Measurements from ENCODE around the gene SDSL. TPM values are rescaled to one million over a fixed set of nuclear protein-coding genes. Genes with fewer than 3 reads are reported as not detected.

SDSL gene
- polyA plus RNA-seq, 1 donor (not counting 4 experiments of a cell fraction or from before 2014, with no cell fraction given), result 1.9 TPM

DNA sequence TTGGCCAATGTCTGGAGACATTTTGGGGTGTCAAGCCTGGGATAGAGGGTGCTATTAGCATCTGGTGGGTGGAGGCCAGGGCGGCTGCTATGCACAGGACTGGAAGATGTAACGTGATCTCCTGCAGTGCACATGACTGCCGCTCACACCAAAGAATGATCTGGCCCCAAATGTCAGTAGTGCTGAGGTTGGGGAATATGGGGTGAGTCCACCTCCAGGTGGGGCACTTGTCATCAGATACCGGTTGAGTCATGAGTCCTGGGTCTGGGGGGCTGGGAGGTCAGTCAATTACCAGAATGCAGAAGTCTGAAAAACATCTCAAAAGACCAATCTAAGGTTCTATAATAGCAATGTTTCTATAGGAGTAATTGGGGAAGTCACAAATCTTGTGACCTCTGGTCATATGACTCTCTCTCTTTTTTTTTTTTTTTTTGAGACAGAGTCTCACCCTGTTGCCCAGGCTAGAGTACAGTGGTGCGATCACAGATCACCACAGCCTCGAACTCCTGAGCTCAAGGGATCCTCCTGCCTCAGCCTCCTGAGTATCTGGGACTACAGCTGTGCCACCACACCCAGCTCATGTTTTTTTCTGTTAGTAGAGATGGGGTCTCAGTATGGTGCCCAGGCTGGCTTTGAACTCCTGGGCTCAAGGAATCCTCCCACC lies 6.0 kb upstream of the SDSL start:
- Histone ChIP-seq H3K27ac (ENCODE audit: control insufficient read depth, insufficient read depth, low read length) (no peak overlapping the region), H3K4me2 (ENCODE audit: control insufficient read depth, extremely low read depth, insufficient read depth, low read depth, low read length) (no peak overlapping the region)
- no peak for FAIRE-seq

GRCh38 chr12:113418213-113418879 lies 3.8 kb upstream of the SDSL start:
- Histone ChIP-seq H2AFZ (ENCODE audit: control insufficient read depth, low read length) (no peak overlapping the region), H3K27ac (ENCODE audit: control insufficient read depth, insufficient read depth, low read length) (no peak overlapping the region), H3K4me3 (ENCODE audit: control insufficient read depth in 2 of 3, extremely low read depth in 1 of 3, insufficient read depth in 2 of 3, low read depth in 1 of 3, low read length in 3 of 3) (no peak overlapping the region), H3K9me3 (ENCODE audit: control insufficient read depth, low read depth, low read length) (no peaks in the 10 kb centered on the region), H3K79me2 (ENCODE audit: control insufficient read depth, insufficient read depth, low read length) (no peaks in the 10 kb centered on the region), H3K4me1 (ENCODE audit: control insufficient read depth, extremely low read depth, insufficient read depth, low read length) (peaks cover 12% of the 10 kb centered on the region), H3K36me3 (ENCODE audit: control insufficient read depth in 2 of 2, extremely low read depth in 1 of 2, insufficient read depth in 2 of 2, low read length in 2 of 2) (no peaks in the 10 kb centered on the region), H3K4me2 (ENCODE audit: control insufficient read depth, extremely low read depth, insufficient read depth, low read depth, low read length) (no peak overlapping the region), H3K9me1 (ENCODE audit: control insufficient read depth, extremely low read depth, insufficient read depth, low read length) (no peaks in the 10 kb centered on the region), H4K20me1 (ENCODE audit: control insufficient read depth, extremely low read depth, insufficient read depth, low read length) (no peaks in the 10 kb centered on the region), H3K9ac (ENCODE audit: control insufficient read depth, extremely low read depth, insufficient read depth, low read length) (no peak overlapping the region), H3K27me3 (ENCODE audit: control insufficient read depth, extremely low read depth, insufficient read depth, low read length) (peaks cover 12% of the 10 kb centered on the region)
- FAIRE-seq, result no peak
- DNase-seq (ENCODE audit: low read depth, low spot score), result no peak
- dilution Hi-C loops (cut with MboI; ENCODE audit: extremely low pct_ligation_motif_present, low sequenced_read_pairs), result no loop called here
- no peak for TF ChIP-seq EZH2 (IDR thresholded peaks at IDR 0.05; ENCODE audit: low read length)
- TF ChIP-seq, protein P1, sequence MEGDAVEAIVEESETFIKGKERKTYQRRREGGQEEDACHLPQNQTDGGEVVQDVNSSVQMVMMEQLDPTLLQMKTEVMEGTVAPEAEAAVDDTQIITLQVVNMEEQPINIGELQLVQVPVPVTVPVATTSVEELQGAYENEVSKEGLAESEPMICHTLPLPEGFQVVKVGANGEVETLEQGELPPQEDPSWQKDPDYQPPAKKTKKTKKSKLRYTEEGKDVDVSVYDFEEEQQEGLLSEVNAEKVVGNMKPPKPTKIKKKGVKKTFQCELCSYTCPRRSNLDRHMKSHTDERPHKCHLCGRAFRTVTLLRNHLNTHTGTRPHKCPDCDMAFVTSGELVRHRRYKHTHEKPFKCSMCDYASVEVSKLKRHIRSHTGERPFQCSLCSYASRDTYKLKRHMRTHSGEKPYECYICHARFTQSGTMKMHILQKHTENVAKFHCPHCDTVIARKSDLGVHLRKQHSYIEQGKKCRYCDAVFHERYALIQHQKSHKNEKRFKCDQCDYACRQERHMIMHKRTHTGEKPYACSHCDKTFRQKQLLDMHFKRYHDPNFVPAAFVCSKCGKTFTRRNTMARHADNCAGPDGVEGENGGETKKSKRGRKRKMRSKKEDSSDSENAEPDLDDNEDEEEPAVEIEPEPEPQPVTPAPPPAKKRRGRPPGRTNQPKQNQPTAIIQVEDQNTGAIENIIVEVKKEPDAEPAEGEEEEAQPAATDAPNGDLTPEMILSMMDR (optimal IDR thresholded peaks at IDR 0.05 in 1 of 3, IDR thresholded peaks at IDR 0.05 in 1 of 3, conservative IDR thresholded peaks at IDR 0.05 in 1 of 3; ENCODE audit: extremely low read depth in 1 of 3, insufficient read depth in 2 of 3, low read length in 3 of 3), result no peak

More for the DNA sequence above, 6.0 kb upstream of the SDSL start:
- DNase-seq (ENCODE audit: low read depth, low spot score), result no peak
- TF ChIP-seq EZH2 (IDR thresholded peaks at IDR 0.05; ENCODE audit: low read length), result no peak
- TF ChIP-seq, protein P1 (optimal IDR thresholded peaks at IDR 0.05 in 1 of 3, IDR thresholded peaks at IDR 0.05 in 1 of 3, conservative IDR thresholded peaks at IDR 0.05 in 1 of 3; ENCODE audit: extremely low read depth in 1 of 3, insufficient read depth in 2 of 3, low read length in 3 of 3), result no peak
- Histone ChIP-seq H3K4me1 (ENCODE audit: control insufficient read depth, extremely low read depth, insufficient read depth, low read length) (no peaks in the 10 kb centered on the region), H4K20me1 (ENCODE audit: control insufficient read depth, extremely low read depth, insufficient read depth, low read length) (no peaks in the 10 kb centered on the region), H2AFZ (ENCODE audit: control insufficient read depth, low read length) (no peak overlapping the region), H3K36me3 (ENCODE audit: control insufficient read depth in 2 of 2, extremely low read depth in 1 of 2, insufficient read depth in 2 of 2, low read length in 2 of 2) (no peaks in the 10 kb centered on the region), H3K79me2 (ENCODE audit: control insufficient read depth, insufficient read depth, low read length) (no peaks in the 10 kb centered on the region), H3K27me3 (ENCODE audit: control insufficient read depth, extremely low read depth, insufficient read depth, low read length) (peaks cover 12% of the 10 kb centered on the region), H3K4me3 (ENCODE audit: control insufficient read depth in 2 of 3, extremely low read depth in 1 of 3, insufficient read depth in 2 of 3, low read depth in 1 of 3, low read length in 3 of 3) (no peak overlapping the region), H3K9ac (ENCODE audit: control insufficient read depth, extremely low read depth, insufficient read depth, low read length) (no peak overlapping the region), H3K9me3 (ENCODE audit: control insufficient read depth, low read depth, low read length) (no peaks in the 10 kb centered on the region), H3K9me1 (ENCODE audit: control insufficient read depth, extremely low read depth, insufficient read depth, low read length) (no peaks in the 10 kb centered on the region)
- dilution Hi-C loops (cut with MboI; ENCODE audit: extremely low pct_ligation_motif_present, low sequenced_read_pairs), result no loop called here
